Stimulated activated CD8-positive, alpha-beta memory T cell treated with anti-CD3 and anti-CD28 coated beads, Interleukin-15, amount 100 ng/mL, for 24 hours (primary cell): ENCODE results near the gene AP1S2.
"Not testable (repeated sequence)": the region's sequence is repeated elsewhere in the genome, so short reads cannot be mapped to it uniquely, and the experiment has no call there.

Source experiments
- DNase-seq: peaks from one replicate; pipeline ENCODE4 v3.0.0-alpha.2; 2020; ENCODE audit warnings: low read depth

Gene AP1S2

DNA sequence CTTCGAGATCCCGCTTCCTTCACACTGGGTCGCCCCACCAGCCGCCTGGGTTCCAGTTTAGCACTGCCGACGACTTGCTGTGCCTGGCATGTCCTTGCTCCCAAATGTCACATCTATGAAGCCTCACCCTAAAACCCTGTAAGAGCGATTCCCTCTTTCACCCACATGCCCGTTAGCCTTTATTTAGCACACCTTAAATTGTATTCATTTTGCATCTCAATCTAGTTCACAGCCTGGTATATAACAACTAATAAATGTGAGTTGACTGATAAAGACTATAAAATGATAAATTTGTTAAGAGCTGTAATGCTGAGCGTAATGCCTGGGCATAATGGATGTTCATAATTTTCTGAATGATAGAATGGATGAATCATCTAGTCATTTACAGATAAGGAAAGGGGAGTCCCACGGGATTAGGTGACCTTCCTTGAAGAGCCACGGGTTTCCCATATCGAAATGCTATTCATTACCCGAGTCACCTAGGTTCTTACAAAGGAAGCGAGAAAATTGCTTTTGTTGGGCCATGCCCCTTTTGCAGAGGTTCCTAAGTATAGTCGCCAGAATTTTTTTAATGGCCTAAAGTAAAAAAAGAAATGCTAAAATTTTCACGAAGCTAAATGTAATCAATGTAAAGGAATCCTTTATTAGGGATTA lies 1.1 kb upstream of the AP1S2 start:
- DNase-seq, result no peak

DNA sequence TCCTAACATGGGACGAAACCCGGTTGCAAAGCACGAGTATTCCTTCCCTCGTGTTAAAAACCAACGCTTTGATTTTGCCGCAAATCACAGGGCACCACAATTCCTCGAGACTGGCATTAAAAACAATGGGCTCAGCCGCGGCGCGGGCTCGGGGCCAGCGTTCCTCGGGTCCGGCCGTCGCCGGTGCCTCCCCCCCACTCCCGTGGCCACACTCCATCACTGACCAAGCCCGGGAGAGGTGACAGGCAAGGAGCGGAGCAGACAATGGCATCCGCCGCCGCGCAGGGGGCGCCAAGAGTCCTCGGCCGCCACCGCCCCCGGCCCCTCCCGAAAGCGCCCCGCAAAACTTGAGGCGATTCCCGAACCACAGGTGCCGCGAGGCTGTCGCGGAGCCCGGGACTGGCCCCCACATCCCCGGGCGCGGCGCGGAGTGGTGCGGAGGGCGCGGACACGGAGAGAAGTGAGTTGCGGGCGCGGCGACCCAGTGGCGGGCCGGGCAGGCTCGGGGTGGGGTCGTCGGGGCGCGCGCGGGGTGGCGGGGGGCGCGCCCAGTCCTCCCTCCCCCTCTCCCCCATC lies 445 bp downstream of the AP1S2 start:
- peak; percentile 10 for DNase-seq

DNA sequence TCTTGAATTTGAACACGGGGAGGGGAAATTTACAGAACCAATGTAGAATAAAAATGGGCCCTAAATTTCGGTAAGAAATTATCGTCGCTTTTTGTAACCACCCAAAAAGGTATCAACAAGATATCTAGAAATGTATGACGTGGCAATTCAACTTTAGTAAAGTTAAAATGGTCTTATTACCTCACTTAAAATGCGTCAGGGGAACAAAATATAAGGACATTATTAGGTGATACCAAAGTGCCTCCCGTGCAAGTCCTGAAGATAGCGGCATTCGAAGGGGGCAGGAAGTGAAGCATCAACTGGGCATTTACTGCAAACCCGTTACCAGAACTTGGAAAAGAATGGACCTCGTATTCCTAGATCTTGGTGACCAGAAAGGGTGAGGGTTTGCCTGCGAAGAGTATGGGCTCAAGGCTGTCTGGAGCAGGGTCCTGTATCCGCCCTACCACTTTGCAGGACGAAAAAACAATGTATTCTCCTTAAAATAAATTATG lies 980 bp downstream of the AP1S2 start:
- DNase-seq, result no peak

DNA sequence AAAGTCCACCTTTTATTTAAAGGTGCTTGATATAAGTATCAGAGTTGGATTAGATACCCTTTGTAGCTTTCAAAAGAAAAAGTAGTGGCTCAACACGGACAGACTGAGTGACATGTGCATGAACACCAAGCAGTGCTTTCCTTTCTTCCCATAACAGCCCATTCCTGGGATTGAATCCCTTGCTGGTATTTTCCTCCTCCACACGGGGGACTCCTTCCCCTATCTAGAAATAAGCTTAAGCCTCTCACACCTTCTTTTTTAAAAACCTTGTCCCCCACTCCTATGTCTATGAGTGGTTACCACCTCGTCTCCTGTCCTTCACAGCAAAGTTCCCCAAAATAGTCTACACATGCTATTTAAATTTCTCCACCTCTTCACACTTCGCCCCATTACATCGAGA lies 5.1 kb downstream of the AP1S2 start:
- no peak for DNase-seq

DNA sequence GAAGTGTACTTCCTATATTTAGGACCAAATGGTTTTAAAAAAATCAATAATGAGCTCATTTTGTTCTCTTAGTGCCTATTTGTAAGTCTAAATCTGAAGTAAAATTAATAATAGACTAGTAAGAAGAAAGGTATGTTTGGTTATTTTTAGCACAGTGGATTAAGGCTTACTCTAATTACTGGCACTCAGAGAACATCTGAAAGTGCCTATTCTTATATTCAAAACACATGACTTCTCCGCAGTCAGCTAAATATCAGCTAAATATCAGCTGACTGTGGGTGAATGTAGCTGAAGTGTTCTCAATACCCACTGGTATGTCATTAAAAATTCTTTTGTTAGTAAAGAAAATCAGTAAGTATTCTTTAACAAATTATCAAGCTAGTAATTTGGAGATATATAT lies 6.0 kb downstream of the AP1S2 start:
- DNase-seq, result no peak

DNA sequence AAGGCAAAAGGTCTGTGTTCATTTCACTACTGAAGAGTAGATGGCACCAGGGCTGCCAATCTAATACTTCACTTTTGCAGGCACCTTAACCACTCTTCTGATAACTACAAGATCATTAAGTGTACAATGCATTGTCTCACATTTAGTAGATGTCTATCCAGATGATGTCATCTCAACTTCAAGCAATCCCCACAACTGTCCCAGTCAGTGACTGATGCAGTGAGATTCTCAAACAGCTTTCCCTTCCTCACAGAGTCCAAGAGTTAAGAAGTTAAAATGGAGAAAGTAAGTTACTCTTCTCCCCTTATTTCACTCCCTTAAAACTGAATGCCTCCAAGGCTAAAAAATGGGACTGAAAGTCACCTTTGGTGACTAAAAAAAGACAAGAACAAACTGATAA lies 10.7 kb downstream of the AP1S2 start:
- DNase-seq, result no peak

DNA sequence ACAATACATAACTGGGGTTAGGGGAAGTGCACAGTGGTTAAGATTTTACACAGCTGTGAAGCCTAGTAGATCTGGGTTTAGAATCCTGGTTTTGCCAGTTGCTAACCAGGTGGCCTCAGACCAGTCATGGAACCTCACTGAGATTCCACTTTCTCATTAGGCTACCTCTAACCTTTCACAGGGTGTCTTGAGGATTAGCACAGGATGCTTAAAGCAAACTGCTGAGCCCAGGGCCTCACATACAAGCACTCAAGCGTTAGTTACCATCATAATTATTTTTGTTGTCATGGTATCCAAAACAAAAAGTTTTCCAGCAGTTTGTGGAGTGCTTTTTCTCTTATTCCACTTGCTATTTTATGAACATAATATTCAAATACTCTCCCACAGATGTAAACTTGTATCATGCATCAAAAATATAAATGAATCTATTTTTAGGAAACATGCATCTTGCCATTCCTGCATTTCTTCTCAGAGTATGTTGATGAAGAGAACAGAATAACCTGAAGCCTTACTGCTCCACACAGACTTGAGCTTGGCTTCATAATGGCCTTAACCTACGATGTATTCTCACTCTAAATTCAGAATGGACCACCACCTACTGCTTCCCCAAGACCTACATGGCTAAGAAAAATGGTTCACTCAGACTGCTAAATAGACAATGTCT lies 12.6 kb downstream of the AP1S2 start:
- DNase-seq, result no peak

DNA sequence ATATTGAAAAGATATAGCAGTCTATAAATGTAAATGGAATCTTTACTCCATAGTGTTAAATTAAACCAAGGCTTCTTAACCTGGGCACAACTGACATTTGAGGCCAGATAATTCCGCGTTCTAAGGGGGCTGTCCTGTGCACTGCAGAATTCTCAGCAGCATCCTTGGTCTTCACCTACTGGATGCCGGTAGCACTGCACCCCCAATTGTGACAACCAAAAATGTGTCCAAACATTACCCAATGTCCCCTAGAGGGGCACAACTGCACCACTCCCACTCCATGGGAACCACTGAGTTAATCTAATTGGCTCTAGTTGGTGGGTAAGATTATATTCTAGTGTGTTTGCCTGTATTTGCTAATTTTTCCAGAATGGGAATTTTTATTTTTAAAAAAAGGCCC lies 16.6 kb downstream of the AP1S2 start:
- DNase-seq, result no peak

DNA sequence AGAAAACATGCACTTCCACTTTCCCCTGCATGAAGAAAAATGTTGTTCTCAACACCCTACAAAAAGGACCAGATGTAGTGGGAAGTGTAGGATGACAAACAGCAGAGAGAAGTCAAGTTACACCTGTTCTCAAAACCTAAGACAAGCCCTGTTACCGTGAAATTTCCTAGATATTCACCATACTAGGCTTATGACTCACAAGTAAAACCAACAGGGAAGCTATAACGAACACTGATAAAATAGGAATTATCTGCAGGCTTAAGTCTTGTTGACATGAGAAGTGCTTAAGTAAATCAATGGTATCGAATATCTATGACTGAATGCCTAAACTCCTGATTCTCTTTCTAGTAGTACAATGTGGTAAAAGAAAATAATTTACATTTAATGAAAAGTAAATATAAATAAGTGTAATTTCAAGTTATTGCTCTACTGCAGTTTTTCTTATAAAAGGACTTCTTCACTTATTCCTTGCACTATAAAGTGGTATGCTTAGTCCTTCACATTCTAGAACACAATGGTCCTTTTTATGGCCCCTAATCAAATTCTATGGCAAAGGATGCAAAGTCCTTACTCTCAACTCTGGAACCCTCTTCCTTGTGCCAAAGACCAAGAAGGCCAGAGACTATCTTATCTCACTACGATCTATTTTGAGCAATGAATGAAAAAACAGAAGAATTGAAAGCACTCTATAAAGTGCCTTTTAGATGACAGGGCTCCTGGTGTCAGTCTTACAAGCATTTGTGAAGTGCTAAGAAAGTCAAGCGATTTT lies 19.6 kb downstream of the AP1S2 start:
- DNase-seq, result no peak

DNA sequence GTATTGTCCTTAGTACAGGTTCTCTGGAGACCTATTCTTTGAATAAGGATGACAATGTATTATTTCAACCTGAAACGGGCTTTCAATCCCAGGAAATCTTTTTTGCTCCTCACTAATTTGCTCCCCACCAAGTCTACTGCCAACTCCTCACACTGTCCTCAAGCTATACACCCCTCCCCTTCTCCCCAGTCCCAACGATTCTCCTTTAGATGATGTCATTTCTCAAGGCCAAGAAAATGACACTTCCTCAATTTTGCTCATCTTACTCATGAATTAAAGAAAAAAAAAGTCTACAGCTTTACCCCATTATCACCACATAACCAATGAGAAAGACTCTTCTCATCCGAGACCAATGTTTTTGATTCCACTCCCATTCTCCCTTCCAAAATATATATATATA lies 20.6 kb downstream of the AP1S2 start:
- no peak for DNase-seq

DNA sequence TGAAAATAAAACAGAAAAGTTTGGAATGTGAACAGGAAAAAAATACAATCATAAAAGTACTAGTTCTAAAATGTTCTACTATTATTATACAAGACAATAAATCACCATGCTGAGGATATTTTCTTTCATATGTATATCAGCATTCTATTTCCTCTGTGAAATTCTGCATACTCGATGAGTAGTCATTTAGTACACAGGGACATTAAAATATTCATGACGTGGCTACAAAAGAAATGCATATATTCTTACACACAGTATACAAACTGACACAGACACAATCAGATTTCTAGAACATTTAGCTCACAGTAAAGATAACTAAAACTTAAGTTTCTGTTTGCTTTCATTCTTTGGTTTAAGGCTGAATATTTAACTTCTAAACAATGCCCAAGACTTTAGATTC lies 23.3 kb downstream of the AP1S2 start:
- DNase-seq, result not testable (repeated sequence)

DNA sequence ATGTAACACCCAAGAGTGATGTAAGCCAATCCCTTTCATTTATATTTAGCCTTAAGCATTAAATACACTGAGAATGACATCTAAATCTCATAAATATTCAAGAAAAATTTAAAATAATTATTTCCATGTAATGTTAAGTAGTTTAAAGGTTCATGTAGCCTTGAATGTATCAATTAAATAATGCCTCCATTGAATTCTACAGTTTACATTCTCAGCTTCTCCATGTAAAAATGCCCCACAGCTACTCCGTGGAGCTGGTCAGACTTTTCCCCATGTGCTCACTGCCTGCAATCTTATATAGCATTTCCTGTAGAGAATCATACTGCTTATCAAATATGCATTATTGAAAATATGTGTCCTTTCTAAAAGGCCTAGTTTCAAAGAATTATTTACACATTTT lies 25.4 kb downstream of the AP1S2 start:
- no peak for DNase-seq

DNA sequence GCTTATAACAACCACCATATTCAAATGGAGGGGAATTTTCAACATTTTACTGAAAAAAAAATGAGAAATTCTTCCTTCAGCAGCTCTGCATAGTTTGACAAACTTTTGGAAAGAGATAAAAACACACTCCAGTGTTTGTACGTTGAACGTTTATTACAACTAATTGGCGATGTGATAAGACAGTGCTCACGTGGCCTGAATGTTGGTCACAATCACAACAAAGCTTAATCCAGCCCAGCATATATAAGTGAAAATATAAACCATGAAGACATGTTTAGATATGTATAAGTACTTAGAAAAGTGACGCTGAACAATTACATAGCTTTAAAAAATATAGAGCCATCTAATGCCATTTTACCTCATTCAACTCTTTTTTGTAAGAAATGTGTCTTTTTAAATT lies 28.7 kb downstream of the AP1S2 start:
- DNase-seq, result no peak

DNA sequence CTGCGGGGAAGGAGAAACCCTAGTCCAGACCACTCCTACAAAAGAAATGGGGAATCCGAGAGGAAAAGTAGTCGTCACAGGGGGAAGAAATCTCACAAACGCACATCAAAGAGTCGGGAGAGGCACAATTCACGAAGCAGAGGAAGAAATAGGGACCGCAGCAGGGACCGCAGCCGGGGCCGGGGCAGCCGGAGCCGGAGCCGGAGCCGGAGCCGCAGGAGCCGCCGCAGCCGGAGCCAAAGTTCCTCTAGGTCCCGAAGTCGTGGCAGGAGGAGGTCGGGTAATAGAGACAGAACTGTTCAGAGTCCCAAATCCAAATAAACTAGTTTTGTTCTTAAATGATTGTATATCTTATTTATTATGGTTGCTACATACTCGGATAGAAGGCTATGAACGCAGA lies 31.7 kb downstream of the AP1S2 start:
- DNase-seq, result no peak

DNA sequence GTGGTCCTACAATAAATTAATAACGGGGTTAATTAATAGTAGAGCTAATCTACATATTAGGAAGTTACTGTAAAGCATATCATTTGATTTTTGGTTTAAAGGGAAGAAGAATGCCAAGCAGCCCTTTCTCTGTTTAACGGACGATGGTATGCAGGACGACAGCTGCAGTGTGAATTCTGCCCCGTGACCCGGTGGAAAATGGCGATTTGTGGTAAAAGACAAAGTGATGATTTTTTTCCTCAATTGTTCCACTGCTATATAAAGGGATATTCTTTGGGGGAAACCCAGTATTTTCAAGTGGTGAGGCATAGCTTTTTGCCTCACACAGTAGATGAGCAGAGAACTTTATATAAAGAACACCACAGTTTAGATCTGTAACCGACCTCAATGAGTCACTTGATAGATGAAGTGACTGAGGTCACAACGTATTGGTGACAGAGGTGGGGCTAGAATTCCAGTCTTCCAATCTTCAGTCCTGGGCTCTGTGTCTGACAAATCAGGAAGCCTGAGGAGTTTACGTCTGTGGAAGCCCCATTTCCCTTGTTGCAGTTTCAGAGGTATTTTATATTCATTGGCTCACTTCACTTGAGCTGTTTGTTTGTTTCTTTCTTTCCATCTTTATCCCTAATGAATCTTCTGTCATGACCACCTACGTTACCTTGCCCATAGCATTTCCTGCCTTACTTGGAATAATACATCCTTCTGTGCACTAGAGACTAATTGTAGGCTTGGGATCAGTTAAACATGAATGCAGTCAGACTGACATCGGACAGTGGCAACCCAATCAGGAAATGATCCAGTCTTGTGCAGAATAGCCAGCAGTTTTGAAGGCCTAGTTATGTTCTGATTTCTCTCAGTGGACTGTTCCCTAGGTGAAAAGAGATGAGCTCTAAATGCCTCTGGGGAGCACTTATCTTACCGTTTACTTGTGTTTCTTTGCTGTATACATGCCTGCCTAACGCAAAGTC lies 34.2 kb downstream of the AP1S2 start:
- no peak for DNase-seq

DNA sequence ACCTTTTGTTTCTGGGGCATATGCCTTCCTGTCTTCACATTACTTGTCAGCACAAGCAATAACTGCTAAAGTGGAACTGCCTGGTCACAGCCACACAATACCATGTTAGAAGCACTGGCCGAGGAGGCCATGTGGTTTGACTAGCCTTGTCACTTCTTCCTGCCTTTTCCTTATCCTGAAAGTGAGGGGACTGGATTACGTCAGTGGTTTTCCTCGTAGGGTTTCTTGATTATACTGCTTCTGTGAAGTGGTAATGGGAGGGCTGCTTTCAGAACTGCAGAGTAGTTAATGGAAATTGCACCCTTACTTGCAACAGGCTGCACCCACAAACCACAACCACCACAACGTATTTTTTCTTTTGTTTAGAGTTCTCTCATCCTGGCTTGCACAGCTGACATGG lies 37.7 kb downstream of the AP1S2 start:
- DNase-seq, result no peak

DNA sequence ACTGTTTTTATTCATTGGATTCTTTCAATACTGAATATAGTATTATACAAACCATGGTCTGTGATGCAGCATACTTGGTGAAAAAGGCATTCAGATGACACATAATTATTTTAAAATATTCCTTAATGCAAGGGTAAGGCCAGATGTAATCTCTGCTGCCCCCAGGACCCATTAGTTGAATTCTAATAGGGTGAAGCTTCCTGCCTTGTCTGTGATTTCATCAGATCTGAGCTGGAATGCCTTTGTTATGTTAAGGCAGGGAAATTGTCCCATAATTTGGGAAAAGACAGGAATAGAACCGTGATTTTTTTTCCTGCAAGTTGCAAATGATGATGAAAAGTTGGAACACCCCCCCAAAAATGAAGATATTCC lies 38.2 kb downstream of the AP1S2 start:
- DNase-seq, result no peak

DNA sequence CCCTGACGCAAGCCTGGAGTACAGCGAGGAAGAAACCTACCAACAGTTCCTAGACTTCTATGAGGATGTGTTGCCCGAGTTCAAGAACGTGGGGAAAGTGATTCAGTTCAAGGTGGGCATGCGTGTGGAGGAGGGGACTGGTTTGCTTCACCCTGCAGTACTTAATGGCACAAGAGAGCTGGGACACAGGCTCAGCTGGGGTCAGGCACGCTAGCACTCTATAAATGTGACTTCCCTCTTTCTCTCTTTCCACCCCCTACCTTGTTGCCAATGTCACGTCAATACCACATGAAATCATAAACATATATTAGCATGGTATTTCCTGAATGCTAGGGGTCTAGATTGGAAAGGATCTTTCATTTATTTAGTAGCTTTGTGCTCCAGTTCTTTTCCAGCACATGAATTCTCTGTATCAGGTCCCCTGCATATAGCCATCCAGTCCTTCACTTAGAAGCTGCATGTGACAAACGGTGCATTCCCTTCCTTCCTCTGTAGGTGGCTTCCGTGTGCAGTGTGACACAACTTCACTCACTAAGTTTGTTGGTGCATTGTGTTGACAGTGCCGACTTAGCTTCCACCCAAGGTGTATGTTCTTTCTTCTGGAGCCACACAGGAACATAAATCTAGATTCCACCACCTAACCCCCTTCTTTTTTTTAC lies 38.7 kb downstream of the AP1S2 start:
- no peak for DNase-seq

DNA sequence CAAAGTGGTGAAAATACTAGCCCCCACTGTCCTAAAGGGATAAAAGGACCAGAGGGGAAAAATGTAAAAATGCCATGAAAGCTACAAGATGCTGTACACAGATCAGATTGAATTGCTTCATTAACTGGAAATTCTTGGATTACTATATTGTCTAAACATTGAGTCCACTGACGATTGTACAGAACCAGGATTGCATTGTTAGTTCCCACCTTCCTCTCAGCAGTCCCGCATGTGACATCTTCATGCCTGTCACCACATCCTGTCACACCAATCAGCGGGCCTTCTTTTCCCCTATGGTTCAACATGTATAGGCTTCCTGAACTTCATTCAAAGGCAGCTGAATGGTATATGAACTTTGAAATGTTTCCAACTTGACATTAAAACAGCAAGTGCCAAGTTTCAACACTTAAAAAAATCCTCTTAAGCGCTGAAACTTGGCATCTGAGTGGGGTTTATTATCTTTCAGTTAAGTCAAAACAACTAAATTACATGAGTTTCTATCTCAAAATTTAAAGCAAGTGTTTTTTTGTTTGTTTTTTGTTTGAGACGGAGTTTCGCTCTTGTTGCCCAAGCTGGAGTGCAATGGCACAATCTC lies 39.7 kb downstream of the AP1S2 start:
- DNase-seq, result no peak

DNA sequence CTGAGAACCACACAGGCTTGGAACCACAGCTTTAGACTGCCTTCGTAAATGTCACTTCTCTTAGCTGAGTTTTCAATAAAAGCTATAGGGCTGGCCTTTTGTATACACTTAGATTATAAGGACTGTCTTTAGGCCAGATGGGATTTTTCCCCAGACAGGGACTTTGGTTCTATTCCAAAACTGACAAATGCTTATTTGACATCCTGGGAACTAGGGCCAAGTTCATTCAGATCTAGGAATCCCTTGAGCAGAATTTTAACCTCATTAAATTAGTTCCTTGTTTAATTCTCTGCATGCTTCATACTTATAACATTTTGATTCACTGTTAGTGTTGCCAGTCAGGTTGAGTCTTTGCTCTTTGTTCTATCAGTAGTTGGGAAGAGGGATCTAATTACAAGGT lies 41.2 kb downstream of the AP1S2 start:
- no peak for DNase-seq
